ENCODE data around the gene ANKRD18A.
"Not testable (repeated sequence)": the region's sequence is repeated elsewhere in the genome, so short reads cannot be mapped to it uniquely, and the experiment has no call there.

ANKRD18A gene

GRCh38 chr9:38622951-38623350 lies 2.6 kb upstream of the ANKRD18A start:
- no peak for DNase-seq

DNA sequence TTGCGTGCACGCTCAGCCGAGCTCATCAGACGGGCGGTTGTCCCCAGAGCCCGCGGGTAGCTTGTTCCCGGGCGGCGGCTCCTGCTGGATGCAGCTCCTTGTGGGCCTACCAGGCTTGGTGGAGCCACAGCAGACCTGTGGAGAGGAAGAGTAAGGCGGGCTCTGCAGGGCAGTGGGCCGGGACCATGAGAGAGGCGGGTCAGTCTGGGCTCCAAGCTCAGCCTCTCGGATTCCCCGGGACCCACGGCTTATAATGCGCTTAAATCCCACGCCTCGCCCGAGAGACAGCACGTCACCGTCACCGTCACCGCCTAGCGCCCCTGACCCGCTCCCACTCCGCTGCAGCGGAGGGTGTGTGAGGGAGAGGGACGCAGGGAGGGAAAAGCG lies 1.9 kb upstream of the ANKRD18A start:
- DNase-seq: no peak

GRCh38 chr9:38621434-38622287 lies 1.3 kb upstream of the ANKRD18A start:
- DNase-seq: peak; percentile 39 to 42

DNA sequence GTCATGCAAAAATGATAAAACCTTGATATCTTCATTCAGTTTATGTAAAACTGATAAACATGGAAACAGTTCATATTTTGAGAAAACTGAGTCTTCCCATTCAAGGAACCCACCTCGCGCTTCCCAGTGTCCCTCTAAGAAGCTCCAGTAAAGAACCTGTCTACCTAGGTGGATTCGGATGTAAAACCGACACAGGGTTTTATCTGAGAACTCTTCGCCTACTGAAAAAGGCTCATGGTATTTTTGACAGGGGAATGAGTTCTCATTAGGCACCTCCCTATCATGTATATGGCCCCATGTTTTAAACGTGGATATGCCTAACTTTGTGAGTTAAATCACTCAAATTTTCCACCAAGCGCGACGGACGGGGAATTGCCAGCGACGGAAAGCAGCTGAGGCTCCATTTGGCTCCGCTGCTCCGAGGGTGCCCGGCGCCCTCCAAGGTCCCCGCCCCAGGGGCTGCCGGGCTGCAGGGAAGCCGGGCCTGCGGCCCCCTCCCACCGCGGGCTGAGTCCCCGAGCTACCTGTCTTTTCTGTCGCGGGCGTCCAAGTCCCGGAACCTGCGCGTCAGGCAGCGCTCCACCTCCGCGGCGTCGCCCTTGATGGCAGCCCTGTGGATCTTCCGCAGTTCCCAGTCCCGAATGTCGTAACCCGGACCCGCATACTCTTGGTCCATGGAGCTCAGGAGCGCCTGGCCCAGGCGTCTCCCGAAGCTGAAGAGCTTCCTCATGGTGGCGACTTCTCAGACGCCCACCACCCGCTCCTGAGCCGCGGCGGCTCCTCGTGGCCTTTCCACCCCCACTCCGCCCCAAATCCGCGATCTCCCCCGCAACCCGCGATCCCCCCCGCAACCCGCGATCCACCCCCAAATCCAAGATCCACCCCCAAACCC lies 594 bp downstream of the ANKRD18A start:
- DNase-seq: peak; percentile 25 to 61

GRCh38 chr9:38598029-38598745 lies 22.2 kb downstream of the ANKRD18A start:
- DNase-seq: not testable (repeated sequence)

DNA sequence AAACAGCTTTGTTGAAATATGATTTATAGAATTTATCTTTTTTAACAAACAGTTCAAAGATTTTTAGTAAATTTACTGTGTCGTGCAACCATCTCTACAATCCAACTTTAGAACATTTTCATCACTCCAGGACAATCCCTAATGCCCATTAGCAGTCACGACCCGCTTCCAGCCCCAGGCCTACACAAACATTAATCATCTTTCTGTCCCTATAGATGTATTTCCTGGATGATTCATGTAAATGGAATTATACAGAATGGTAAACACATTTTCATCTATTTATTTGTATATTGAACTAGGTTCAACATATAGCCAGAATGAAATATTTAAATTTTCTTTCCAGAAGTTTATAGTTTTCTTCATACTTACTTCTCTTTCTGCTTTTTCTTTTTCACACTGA lies 25.3 kb downstream of the ANKRD18A start:
- DNase-seq: not testable (repeated sequence)

- not testable (repeated sequence) for DNase-seq
Observed at GRCh38 chr9:38591346-38592063, 28.9 kb downstream of the ANKRD18A start.

GRCh38 chr9:38583765-38584164 lies 36.6 kb downstream of the ANKRD18A start:
- not testable (repeated sequence) for DNase-seq

GRCh38 chr9:38580112-38580511 lies 40.3 kb downstream of the ANKRD18A start:
- DNase-seq: not testable (repeated sequence)

GRCh38 chr9:38576181-38576580 lies 44.2 kb downstream of the ANKRD18A start:
- not testable (repeated sequence) for DNase-seq

GRCh38 chr9:38566048-38566447 lies 54.3 kb downstream of the ANKRD18A start:
- not testable (repeated sequence) for DNase-seq

DNA sequence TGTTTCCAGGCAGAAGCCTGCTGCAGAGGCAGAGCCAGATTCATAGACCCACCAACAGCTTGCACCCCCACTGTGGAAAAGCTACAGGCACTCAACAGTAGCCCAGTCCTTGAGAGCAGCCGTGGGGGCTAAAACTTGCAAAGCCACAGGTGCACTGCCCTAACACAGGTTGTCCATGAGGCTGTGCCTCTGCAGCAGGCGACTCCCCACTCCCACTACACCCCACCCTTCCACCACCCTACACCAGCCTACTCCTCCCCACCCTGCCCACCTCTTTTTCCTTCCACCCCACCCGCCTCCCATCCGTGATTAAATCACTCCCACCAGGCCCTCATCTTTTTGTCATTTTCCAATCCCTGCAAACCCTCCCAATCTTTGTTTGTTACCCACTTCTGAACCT lies 55.2 kb downstream of the ANKRD18A start:
- not testable (repeated sequence) for DNase-seq

- DNase-seq: not testable (repeated sequence)
Observed at GRCh38 chr9:38563911-38564310, 56.5 kb downstream of the ANKRD18A start.

- not testable (repeated sequence) for DNase-seq
Observed at GRCh38 chr9:38561134-38561533, 59.3 kb downstream of the ANKRD18A start.

- not testable (repeated sequence) for DNase-seq
Observed at GRCh38 chr9:38559172-38559571, 61.2 kb downstream of the ANKRD18A start.

DNA sequence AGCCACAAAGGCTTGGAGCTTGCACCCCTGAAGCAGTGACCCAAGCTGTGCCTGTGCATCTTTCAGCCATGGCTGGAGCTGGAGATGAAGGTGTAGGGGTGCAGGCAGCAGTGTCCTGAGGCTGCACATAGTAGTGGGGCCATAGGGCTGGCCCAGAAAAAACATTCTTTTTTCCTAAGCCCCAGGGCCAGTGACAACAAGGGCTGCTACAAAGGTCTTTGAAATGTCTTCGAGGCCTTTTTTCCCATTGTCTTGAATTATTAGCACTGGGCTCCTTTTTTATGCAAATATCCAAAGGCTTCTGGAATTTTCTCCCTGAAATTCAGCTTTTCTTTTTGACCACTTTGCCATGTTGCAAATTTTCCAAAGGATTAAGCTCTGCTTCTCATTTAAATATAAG lies 62.6 kb downstream of the ANKRD18A start:
- not testable (repeated sequence) for DNase-seq

DNA sequence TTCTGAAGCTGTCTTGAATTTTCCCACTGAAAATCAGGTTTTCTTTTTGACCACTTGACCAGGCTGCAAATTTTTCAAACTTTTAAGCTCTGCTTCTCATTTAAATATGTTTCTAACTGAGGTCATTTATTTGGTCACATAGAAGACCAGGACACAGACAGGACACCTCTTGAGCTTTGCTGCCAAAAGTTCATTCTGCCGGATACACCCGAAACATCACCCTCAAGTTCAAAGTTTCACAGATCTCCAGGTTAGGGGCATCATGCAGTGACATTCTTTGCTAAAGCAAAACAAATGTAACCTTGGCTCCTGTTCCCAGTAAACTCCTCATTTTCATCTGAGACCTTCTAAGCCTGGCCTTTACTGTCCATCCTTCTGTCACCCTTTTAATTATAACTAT lies 65.4 kb downstream of the ANKRD18A start:
- not testable (repeated sequence) for DNase-seq

DNA sequence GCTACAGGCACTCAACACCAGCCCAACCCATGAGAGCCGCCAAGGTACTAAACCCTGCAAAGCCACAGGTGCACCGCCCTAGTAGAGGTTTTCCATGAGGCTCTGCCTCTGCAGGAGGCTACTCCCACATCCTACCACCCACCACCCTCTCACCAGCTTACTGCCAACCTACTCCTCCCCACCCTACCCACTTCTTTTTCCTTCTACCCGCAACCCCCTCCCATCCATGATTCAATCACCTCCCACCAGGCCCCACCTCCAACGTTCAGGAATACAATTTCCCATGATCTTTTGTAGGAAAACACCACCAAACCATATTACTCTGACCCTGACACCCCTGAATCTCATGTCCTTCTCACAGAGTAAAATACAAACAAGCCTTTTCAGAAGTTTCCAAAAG lies 67.4 kb downstream of the ANKRD18A start:
- DNase-seq: not testable (repeated sequence)

DNA sequence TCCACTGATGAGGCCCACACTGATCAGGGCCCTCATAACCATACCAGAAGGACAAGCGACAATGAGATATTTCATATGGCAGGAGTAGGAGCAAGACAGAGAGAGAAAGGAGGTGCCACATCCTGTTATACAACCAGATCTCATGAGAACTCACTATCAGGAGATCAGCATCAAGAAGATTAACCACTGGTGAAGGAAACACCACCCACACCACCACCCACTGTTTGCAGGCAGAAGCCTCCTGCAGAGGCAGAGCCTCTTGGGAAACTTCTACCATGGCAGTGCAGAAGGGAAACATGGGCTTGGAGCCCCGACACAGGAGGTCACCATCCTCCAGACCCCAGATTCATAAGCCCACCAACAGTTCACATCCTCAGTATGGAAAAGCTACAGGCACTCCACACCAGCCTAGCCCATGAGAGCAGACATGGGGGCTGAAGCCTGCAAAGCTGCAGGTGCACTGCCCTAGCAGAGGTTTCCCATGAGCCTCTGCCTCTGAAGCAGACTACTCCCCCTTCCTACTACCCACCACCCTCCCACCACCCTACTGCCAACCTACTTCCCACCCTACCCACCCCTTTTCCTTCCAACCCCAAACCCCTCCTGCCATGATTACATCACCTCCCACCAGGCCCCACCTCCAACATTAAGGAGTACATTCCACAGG lies 73.8 kb downstream of the ANKRD18A start:
- DNase-seq: peak; percentile 7 to 56

DNA sequence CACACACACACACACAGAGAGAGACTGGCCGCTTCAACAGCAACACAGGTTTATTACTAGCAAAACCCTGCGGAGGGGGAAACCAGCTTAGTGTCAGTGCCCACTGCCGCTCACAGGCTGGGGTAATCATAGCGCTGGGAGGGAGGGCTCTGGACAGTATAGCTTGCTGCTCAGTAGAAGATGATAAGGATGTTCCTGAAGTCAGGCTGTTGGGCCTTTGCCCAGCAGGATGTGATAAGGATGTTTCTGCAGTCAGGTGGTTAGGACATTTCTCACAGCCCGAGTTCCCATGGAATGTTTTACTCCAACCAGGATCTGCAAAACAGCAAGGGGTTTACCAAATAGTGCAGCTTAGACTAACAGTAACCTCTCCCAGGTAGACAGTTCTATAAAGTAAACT lies 79.9 kb downstream of the ANKRD18A start:
- DNase-seq: not testable (repeated sequence)

- DNase-seq: no peak
Observed at GRCh38 chr9:38529317-38529716, 91.1 kb downstream of the ANKRD18A start.

GRCh38 chr9:38527503-38527902 lies 92.9 kb downstream of the ANKRD18A start:
- no peak for DNase-seq

All from stimulated activated CD4-positive, alpha-beta T cell treated with anti-CD3 and anti-CD28 coated beads, Interleukin-4, amount 100 ng/mL, for 4 hours (primary cell).